Renal cortex interstitium (tissue), 15 donors: ENCODE measurements around the gene ERC2. TPM values are rescaled to one million over a fixed set of nuclear protein-coding genes. Genes with fewer than 3 reads are reported as not detected.
"Not testable (repeated sequence)": the region's sequence is repeated elsewhere in the genome, so short reads cannot be mapped to it uniquely, and the experiment has no call there.

Experiments used
- DNase-seq, 11 donors: peaks; one replicate each; pipeline ENCODE4 v3.0.0-alpha.2; 2013; ENCODE audit warnings: low read depth in 9 of 11, low spot score in 4 of 11; ENCODE audit errors: extremely low read depth in 1 of 11
- long read RNA-seq, 16 experiments: transcript quantifications; one replicate each; lab custom pipeline, GENCODE V29; 2026
- polyA plus RNA-seq, 3 donors: library from polyadenylated mRNA; unstranded; fragments of 120-200 nt; gene quantifications; one replicate each; pipeline ENCODE4 v1.2.1, GENCODE V29; 2013; ENCODE audit not compliant: insufficient read length in 3 of 3

The ERC2 gene
- polyA plus RNA-seq = 1 to 10 TPM; 2.4 to 4.2 (median 3.3) TPM
- long read RNA-seq, donor 1 = 0 reads
- long read RNA-seq, donor 2 = 0 reads
- long read RNA-seq, donor 3 = 0 reads
- long read RNA-seq, donor 4 = 0 reads
- long read RNA-seq, donor 5 = 0 reads
- long read RNA-seq, donor 6 = 0 reads
- long read RNA-seq, donor 7 = 0 reads
- long read RNA-seq, donor 8, partial matches to known transcripts = 0 of 1 reads
- long read RNA-seq, donor 8, other reads (novel, unspliced or antisense) = 0 of 1 reads
- long read RNA-seq, donor 9 = 0 reads
- long read RNA-seq, donor 10, partial matches to known transcripts = 5 of 5 reads
- long read RNA-seq, donor 10, other reads (novel, unspliced or antisense) = 0 of 5 reads
- long read RNA-seq, donor 11 = 0 reads
- long read RNA-seq, donor 12 = 0 reads
- long read RNA-seq, donor 13, partial matches to known transcripts = 0 of 1 reads
- long read RNA-seq, donor 13, other reads (novel, unspliced or antisense) = 0 of 1 reads
- long read RNA-seq, donor 14 = 0 reads
- long read RNA-seq, donor 15 = 0 reads
- long read RNA-seq, donor 16 = 0 reads

DNA sequence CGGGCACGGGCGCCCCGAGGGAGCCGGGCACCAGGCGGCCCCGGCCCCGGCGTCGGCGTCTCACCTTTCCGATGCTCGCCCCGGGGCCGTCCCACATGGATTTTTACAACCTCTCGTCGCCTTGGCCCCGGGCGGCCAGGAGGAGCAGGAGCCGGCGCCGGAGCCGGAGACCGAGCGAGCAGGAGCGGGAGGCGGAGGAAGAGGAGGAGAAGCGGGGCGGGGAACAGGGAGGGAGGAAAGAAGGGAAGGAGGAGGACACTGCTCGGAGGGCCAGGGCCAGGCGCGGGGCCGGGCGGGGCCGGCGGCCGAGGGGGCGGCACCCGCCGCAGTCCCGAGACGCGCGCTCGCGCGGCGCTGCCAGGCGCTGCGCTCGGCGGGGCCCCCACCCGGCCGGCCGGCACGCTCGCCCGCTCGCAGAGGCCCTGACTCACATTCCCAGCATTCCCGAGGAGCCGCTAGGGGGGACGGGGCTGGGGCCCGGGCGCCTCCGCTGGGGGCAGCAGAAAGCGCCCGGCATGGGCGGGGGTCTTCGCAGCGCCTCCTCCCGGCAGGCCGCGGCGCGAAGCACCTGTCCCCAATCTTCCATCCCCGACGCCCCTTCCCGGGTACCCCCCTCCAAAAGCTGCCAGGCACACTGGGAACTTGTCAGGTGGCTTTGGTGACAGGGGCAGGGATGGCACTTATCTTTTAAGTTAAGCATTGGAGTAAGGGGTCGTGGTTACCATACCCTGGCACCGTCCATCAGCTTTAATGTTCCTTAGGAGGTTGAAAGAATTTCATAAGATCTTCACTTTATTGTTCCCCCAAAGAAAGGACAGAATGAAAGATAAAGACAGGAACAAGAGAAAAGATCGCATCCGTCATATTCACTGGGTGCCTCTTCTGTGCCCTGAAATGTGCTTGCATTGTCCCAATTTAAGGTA lies at the start of gene ERC2:
Gene ERC2, minus strand, starts transcription at position 284 of the 923 bp plus-strand sequence.
- DNase-seq = peak in 8 of 11 donors; percentile 31 to 64 (median 52)

DNA sequence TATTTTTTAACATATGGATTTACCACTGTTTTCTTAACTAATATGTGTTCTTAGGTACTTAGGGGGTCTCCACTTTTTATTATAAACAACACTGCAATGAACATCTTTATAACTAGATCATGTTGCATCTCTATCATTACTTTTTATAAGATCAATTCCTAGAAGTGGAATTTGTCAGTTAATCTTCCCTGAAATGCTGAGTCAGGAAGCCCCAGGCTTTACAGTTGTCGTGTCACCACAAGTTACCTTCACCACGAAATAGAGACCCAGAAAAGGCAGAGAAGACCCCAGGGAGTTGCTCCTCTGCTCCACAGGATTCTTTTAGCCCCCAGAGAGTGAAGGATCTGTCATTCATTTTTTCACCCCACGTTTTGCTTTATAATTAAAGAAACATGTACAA lies 34.5 kb upstream of the ERC2 start:
- DNase-seq = no peak

DNA sequence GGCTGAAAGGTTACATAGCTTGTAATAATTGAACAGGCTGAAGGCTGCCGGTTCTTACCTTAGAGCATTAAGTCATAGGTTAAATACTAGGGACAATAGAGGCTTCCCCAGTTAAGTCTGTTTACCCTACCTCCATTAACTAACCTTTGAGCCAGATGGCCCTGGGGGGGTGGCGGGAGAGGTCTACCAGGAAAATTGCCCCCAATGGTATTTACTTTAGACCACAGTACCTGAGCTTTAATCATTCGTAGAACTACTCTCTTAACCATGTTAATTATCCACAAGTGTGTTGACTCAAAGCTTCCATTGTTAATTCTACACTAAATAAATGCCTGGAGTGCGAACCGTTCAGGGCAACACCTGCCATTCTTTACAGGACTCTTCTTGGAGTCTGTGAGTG lies 28.1 kb upstream of the ERC2 start:
- not testable (repeated sequence) for DNase-seq

DNA sequence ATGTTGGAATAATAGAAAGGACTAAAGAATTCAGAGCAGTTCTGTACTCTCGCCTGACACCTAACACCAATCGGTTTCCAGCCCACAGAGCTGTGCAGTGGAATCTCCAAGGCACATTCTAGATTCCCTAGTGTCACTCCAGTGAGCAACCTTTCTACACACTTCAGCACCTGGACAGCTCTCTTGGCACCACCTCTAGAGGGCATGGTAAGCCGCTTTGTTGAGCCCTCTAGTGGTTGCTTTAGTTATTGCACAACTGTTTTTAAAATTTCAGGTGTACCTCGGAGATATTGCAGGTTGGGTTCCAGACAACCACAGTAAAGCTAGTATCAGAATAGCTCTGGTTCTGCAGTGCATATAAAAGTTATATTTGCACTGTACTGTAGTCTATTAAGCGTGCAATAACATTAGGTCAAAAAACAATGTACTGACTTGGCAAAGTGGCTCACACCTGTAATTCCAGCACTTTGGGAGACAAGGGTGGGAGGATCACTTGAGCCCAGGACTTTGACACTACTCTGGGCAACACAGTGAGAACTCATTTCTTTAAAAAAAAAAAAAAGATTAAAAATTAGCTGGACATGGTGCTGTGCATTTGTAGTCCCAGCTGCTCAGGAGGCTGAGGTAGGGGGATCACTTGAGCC lies 26.5 kb upstream of the ERC2 start:
- DNase-seq = peak; percentile 82 to 95 (median 88)

DNA sequence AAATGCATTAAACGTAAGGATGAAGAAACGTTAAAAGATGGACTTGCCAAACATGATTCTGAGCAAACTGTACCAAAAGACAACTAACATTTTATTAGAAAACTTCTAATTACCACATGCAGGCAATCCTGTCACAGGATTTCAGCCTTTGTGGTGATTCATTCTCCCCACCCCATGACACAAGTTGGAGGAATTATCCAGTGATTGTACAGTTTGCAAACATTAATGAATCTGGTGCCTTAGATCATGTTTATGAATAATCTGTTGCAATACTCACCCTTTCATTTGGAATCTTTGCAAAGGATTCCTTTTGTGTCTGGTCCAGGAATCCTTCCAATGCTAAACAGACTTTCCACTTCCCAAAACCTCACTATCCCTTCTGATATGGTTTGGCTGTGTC lies 23.3 kb upstream of the ERC2 start:
- DNase-seq = no peak

DNA sequence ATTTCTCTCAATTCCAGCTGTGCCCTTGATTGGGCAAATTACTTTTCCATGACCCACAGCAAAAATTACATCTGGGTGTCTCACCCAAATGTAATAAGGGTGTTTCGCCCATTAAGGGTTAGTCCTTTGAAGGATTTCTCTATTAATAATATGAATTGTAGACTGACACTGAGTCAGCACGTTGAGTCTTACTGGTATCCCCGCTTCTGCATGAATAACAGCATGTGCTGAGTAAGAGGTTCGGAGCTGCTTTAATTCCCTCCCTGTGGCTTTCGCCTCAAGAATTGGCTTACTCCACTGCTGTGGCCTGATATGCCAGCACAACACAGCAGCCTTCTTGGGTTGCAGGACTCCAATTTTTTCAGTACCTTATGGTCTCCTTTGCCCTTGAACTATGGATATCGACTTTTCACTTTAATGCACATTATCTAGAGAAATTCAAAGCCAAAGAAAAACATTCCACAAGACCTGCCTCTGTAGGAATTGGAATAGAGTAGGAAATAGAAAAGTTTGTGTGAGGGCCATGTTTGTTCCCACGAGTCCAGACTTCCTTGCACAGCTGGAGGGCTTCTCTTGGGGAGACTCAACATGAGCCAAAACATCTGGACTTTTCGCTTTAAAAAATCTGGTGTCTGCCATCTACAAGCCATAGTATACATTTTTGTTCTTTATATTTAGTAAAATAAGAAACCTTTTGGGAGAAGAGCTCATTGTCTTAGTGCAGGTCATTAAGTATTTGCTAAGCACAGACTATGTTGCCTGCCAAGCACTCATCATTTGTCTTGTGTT lies 20.7 kb upstream of the ERC2 start:
- DNase-seq = peak in 1 of 11 donors; percentile 18

DNA sequence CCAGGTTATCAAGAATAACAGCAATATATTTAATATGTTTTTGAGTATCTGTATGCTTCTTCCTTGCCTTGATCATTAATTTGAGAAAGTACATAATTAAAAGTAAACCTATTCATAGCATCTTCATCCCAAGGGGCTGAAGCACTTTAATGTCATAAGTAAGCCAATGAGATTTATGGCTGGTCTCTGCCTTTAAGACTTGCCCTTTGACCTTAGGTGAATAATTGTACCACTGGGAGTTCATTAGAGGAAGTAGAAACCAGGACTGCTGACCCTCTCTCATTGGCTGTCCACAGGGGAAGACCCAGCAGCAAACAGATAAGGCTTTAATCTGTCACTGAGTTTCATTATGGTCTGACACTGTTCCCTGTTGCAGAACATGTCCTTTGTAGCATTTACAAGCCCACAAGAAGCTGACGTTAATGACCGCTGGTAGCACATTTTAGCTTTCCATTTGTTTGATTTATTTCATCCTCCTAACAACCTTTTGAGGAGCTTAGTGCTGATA lies 16.3 kb upstream of the ERC2 start:
- peak in 1 of 11 donors; percentile 7 for DNase-seq

DNA sequence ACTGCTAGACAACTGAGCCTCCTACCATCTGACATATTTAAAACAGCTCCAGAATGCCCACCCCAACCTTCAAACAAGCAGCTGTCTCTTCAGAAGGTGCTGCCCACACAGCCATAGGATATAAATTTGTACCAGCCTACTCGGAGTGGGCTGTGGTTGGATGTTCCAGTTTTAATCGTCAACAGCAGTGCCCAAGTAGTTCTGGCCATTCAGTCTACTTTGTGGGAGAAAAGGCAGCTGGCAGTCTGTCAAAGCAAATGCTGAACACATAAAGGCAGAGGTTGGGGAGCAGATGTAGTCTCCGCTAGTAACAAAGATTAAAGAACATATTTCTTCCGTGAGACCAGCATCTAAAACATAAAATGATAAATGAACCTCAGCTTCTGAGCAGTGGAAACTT lies 15.9 kb upstream of the ERC2 start:
- DNase-seq = no peak

DNA sequence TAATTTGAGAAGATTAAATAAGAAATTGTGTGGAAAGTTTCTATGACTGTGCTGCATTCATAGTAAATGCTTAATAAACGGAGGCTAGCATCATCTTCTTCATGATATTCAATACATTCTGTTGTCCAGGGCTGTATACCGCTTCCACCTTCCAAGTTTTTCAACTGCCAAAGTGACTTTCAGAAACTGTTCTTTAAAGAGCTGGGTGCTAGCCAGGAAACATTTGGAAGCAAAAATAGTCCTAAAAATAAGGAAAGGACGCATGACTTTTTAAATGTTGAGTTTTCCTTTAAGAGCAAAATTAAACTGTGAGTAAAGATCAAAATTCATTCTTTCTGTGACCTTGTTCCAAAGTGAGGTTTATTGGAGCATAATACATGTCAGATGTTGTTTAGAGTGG lies 9.4 kb upstream of the ERC2 start:
- DNase-seq = no peak

DNA sequence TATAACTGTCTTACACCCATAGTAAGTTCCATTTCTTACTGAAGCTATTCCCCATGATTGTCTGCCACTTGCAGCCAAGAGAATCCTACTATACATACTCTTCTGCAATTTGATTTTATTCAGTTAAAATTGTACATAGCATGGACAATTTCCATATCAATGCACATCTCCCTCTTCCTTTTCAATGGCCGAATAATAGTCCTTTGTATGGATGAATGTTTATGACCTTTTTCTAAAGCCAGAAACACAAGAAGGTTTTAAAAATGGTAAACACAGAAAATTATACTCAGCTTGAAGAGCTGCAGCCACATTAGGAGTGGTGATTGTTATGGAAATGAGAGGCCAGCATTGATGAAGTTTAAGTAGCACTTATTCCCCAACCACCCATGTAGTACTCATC lies 8.5 kb upstream of the ERC2 start:
- DNase-seq = no peak

DNA sequence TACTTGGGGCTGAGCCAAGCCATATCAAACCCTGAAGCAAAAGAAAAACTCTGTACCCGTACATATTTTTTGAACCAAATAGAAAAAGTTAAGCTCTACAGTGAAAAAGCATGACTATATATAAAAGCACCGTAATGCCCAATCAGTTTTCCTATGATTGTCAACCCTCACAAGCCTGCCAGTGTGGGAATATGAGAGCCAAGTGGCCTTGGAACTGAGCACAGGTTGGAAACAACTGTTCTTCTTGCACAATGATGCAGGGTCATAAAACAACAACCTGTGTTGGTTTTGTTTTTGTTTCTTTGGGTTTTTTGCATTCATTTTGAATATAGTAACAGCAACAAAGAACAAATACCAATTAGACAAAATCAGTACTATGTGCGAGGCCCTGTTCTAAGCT lies 3.5 kb upstream of the ERC2 start:
- no peak for DNase-seq

DNA sequence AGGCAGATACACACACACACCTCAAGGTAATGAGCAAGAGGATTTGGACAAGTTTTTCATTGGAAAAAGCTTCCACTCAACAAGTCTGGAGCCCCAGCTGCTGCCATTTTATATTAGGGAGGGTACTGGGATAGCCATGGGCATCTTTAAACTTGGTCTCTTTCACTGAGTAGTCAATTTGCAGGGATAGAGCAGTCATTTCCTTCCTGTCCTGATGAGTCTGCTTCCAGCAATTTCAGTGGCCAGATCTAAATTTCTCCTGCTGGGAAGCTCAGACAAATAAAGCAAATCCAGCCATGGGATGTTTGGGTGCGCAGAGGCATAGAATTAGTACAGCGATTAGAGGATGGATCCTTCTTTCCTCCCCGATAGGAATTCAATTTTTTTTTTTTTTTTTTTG lies 874 bp upstream of the ERC2 start:
- no peak for DNase-seq

DNA sequence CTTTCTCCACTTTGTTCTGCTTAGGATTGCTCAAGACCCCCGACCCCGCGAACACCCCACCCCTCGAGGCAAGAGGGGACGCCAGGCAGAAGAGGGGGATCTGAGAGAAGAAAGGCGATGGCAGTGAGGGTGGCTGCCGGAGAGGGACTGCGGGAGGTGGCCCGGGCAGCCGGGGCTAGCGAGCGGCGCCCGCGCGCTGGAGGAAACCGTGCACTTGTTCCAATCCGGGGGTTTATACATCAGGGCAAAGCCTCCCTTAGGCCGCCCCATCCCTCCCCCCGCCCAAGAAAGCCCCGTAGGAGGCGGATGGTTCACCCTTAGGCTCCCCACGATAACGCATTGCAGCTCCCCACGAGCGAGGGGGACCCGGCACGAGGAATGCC lies 475 bp downstream of the ERC2 start:
- DNase-seq = peak in 1 of 11 donors; percentile 3

DNA sequence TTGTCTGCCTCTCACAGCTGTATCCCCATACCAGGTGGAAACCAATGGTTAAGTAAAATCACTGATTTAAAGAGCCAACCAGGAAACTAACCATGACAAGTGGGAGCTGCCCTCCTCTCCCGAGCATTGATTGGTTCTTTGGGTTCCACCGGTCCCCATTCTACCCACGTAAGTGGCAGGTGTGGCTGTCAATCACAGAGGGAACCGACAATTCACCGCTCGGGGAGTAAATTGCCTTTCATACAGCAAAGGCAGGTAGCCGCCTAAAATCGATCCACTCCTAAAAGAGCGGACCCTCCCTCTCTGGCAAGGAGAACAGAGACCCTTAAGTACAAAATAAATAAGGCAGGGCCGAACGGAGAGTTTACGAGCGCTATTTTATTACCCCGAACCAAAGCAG lies 1.2 kb downstream of the ERC2 start:
- peak; percentile 63 to 93 (median 78) for DNase-seq

DNA sequence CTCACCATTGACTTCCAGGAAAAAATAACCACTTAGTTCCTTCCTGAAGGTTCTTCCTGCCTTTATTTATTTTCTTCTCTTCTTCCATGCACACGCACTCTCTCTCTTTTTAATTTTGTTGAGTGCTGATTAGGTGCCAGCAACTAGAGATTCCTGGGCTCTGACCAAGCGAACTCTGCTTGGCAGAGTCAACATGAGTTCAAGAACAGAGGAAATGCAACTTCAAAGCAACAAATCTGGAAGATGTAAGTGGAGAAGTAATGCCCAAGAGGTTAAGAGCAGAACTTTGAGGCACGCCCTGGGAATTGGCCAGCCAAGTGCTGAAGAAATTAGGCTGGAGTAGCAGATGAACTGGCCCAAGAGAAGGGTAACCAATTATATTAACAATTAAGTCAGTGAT lies 8.5 kb downstream of the ERC2 start:
- DNase-seq = no peak

DNA sequence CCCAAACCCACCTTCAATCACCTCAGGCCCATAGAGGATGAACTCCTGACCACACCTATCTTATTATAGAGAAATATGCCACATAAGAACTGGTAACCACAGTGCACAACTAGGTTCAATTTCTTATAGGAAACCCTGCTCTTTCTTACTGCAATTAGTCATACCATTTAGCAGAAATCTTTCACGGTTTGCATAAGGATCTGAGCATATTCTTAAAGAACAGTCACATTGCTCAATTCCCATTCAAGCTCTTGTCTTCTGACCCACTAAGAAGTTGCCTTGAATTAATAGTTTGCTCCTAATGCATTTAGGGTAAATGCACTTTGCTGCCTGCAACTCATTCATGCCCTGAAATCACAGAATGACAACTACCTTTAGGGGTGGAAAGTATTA lies 9.2 kb downstream of the ERC2 start:
- DNase-seq = no peak

DNA sequence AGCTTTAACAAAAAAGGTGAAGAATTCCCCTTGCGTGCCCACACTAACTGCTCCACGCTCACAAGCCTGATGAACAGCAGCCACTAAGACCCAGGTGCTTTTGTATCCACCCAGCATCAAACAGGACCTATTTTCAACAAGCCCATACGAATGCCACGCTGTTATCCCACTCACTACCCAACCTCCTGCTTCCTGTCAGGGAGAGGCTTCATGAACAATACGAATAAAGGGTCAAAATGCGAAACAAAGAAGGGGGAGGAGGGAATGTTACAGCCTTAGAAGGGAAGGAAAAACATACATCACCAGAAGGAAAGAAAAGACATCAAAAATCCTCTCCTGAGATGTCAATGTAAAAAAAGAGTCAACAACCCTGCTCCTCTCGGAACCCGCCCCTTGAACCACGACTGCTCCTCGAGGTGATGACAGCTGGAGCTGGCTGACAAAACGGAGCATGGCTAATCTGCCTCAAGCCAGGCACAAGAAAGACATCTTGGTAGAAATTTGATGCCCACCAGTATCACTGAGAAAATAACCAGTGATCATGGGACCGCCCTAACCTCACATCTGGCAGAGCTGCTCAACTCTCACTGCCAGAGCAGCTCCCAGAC lies 9.7 kb downstream of the ERC2 start:
- DNase-seq = no peak

DNA sequence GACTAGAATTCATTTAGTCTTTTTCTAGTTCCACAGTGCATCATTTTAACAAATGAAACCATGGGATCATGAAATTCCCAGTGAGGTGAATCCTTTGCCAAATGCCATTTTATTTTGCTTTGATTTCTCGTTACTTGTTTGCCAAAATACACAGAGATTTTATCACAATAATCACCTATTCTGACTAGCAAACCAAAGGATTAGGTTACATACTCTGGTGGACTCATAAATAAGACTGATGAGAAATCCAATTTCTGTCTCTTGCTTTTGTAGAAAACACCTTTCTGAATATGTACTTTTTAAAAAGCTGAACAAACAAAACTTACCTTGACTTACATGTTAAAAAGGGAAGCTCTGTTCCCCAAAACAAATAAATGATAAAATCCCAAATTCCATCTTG lies 12.2 kb downstream of the ERC2 start:
- no peak for DNase-seq
